HG03064 (cell line): ENCODE measurements around the gene BABAM2.

Source experiments
- ATAC-seq: cut with Tn5 transposase; IDR thresholded peaks from one replicate; pipeline ENCODE4 v1.9.1; 2021; ENCODE audit warnings: low read depth; ENCODE audit not compliant: unreplicated experiment

BABAM2 gene

DNA sequence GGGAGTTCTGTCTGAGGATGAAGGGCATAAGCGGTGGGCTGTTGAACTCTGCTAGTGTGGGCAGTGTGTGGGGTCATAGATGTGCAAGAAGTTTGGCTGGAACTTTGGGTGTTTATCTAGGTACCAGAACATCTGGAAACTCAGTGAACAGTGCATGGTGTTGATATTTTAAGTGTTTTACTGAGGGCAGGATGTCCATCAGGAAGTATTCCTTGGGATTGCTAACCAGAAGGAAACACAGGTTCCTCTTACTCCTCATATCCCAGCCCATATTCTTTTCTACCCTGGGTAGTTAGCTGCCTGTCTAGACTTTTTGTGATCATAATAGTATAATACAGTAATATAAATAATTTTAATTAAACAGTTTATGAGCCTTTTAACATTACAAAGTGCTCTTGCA lies 15.5 kb downstream of the BABAM2 start:
- no peak for ATAC-seq

DNA sequence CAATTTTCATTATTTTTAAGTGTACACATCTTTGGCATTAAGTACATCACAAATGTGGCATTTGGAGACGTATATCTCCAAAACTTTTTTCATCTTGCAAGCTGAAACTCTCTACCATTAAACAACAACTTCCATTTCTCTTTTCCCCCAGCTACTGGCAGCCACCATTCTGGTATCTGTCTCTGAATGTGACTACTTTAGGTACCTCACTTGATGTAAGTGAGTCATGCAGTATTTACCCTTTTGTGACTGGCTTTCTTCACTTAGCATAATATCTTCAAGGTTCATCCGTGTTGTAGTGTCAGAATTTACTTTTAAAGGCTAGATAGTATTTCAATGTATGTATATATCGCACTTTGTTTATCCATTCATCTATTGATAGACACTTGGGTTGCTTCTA lies 17.0 kb downstream of the BABAM2 start:
- ATAC-seq: no peak

DNA sequence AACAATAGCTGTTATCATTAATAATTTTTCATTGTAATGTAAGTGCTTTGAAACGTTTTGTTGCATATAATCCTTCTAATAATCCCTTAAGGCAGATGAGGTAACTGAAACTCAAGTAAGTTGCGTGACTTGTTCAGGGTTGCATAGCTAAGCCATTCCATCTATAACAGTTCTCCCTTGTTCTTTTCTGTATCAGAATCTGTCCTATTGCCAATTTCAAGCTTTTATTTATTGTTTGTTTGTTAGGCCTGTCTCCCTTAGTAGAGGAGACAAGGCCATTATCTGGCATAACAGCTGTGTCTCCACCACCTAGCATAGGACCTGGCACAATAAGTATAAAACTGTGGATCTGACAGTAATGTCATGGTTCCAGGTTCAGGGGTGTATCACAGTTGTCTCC lies 19.4 kb downstream of the BABAM2 start:
- no peak for ATAC-seq

DNA sequence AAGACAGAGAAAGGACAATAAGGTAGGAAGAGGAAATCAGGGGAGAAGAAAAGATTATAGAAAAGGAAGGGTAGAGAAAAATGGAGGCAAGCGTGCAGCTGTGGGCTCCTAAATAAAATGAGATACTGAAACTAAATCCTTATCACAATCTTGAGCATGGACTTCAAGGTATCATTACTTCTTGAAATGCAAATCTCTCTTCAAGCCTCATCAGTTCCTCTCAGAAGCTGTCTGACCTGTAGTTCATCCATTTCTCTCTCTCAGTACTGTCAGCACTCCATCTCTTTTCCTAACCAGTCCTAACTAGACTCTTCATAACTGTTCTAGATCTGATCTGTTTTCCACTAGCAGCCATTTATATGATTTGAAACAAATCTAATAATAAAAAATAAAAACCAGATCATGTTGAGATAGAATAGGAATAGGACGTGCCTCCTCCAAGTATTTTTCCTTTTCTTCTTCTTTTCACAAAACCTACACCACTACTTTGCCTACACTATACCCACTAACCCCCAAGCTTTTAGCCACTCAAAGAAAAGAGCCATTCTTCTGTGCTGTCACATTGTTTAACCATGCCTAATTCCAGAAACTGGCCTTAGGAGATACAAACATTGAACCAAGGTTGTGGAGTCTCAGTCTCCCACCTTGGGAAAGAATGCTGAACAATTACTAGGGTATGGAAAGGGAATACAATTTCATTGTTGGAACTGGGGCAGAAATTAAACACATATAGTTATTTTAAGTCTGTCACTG lies 21.1 kb downstream of the BABAM2 start:
- ATAC-seq: no peak

DNA sequence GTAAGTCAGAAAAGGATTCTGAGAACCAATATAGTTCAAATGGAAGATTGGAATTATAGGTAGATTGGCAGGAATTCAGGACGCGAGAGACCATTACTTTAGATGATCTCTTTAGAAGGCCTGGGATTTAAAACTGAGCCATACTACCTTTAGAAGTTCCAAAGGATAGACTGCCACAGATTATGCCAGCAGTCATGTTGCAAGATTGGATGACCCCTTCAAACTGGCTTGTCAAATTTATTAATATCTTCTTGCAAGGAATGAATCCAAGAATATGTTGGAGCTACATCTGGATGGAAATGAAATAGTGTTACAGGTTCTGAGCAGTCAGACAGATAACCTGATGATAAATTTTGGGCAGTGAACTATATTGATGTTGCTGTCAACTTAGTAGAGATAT lies 22.0 kb downstream of the BABAM2 start:
- ATAC-seq: no peak

DNA sequence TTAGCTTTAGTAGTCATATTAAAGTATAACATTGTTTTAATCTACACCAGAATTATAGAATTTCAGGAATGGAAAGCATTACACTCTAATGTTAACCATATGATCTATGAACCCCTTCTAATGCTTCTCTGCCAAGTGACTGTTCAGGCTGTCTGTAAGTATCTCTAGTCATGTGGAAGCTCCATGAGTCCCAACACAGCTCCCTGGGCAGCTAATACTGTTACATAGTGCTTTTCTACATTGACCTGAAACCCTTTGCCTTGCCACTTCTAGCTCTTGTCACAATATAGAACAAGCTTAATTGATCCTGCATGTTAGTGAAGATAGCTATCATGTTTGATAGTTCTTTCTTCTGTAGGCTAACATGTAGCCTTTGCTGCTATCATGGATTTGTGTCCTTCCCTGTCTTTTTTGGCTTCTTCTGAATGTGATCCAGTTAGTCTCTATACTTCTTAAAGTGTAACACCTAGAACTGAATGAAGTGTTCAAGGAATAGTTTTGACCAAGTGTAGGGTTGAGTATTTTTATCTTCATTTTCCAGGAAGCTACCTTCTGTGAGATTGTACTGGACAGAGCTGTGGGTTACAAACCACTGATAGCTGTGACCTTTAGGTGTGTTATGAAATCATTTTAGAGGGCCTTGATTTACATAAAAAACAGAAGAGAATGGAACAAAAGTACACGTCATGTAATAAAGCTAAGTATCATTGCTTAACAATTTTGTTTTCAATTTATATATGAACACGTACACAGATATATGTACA lies 23.7 kb downstream of the BABAM2 start:
- no peak for ATAC-seq

DNA sequence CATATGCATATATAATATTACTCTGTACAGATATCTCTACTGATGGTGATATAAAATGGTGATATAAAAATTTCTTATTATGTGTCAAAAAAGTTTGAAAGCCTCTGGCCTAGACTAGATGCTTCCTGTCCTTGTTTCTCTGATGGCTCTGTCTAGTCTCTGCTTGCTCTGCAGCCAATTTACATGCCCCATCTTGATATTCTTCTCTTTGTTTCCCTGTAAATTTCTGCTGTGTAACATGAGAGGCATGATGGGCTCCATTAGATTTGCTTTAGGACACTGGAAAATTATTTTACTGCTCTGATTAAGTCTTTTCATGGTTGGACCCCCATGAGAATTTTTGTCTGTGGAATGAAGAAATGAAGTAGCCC lies 24.3 kb downstream of the BABAM2 start:
- ATAC-seq: no peak

DNA sequence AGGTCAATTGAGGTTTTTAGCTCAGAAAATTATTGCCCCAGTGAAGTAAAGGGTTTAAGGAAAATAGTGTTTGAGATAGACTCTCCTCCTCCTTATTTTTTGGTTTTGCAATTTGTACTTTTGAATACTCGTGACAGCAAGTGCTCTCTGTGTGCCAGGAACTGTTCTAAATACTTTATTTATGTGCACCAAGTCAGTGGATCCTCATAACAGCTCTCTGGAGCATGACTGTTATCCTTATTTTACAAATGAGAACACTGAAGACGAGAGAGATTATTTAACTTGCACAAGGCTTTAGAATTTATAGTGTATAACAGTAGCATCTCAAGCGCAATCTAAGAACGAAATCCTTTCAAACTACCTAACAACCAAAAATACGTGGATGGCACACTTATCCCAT lies 24.7 kb downstream of the BABAM2 start:
- no peak for ATAC-seq

DNA sequence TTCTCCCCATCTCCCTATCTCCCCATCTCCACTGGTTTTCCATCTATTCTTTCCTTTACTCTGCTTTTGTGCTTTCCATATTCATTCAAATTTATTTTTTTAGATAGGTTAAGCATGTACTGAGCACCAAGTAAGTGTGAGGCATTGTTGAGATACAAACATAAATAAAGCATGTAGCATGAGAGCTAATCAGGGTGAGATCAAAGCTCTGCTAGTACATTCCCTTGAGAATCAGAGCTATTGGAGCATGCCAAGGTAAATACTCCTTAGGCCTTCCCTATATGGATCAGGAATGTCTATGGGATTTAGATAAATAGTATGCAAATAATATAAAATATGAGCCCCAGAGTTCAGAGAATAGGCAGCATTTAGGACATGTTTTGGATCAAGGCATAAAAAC lies 25.3 kb downstream of the BABAM2 start:
- ATAC-seq: no peak

DNA sequence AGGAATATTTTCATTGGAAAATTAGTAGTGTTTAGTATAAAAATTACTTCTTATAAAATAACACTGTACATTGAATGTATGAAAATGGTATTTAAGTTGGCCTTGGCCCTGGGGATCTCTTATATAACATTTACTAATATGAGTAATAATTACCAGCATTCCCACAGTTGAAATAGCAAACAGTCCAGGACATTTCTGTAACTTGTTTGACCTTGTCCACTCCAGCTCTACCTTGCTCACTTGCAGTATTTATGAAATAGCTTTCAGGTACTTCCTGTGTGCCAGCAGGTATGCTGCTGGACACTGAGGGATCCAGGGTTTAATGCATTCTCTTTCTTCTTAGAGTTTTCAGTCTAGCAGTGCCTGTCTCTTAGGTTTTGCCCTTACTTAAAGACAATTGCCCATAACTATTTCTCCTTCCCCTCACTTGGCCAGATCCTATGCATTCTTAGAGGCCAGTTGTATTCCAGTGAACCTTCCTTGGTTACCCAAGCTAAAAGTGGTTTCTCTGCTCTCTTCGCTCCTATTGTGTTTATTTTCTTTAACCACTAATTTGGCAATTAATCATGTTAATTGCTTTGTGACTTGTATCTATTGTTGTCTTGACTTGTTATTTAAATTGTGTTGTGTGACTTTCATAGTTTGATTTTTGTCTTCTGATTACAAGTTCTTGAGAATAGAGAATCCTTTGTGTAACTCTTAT lies 25.9 kb downstream of the BABAM2 start:
- no peak for ATAC-seq

DNA sequence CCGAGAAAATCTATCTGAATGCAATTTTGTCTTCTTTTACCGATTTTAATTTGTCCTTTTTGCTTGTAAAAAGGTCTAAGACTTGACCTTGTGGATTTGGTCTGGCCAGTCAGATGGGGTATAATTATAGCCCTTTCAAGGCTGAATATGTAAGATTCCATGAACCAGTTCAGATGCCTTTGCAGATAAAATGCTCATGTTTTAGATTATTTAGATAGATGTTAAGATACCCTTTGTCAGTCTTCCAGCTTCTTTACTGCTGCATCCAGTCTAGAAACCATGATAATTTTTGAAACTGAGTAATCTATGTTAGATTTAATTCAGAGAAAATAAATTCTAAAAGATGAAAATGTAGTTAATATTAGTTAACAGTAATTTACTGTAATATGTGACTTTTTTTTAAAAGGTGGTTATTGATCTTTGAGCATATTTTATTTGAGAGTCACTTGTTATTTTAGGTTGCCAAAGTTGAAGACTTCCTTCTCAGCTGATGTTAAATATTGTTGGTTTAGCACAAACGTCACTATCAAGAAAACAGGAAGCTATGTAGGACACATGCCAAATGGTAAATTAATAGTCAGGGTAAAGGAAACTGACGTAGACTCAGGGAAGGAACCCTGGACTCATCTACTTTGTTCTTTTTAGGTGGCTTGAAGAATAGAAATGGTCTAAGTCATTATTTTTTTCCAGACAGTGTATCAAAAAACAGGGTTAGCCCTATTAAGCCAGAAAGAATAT lies 29.8 kb downstream of the BABAM2 start:
- ATAC-seq: no peak

DNA sequence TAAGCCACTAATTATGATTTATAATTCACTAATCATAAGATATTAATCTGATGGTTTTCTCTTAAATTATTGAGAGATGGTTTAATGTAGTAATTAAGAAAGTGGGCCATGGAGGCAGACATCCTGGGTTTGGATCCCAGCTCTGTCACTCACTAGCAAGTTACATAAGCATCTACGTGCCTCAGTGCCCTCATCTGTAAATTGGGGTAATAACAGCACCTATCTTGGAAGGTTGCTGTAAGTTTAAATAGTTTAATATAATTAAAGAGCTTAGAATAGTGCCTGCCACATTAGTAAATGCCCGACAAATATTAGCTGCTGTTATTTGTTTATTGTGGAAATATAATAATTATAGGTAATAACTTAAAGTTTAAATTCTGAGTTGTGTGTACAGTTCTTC lies 30.9 kb downstream of the BABAM2 start:
- no peak for ATAC-seq

DNA sequence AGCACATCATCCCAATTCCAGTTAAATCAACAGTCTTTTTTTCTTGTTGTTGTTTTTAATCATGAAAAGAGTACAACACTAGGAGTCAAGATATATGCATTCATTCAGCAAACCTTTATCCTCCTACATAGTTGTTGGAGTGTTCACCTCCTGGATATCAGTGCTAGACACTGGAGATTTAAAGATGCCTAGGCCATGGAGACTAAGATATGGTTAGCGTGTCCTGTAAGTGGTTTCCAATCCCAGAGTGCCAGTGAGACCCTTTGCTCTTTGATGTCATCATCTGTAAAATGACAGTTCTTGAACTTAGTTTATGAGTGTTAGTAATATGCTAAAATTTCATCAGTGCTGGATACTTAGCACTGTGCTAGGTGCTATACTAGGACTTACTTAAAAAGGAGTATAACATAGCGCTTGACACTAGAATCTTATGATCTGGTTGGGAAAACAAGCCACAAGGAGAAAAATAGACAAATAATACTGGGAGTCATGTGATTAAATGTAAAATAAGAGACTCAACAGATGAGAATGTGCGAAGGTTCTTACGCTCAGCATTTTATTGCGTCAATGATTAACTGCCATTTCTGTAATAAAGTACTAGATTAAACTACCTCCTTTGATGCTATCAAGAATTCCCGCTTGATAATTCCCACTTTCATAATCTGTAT lies 31.5 kb downstream of the BABAM2 start:
- no peak for ATAC-seq

DNA sequence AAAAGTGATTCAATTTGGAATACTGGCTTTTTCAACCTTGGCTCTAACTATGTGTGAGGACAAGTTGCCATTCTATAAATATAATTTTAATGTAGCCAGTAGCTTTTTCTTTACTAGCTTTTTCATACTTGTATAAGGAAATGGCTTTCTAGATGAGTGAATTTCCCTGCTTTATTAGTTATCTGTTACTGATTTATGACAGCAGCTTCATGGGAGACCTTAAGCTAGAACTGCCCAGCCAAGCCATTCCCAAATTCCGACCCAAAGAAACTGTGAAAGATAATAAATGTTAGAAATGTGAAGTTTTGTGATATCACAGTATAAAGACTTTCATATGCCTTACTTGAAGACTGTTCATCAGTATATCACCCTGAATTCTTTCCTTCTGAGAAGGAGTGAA lies 32.3 kb downstream of the BABAM2 start:
- ATAC-seq: no peak

DNA sequence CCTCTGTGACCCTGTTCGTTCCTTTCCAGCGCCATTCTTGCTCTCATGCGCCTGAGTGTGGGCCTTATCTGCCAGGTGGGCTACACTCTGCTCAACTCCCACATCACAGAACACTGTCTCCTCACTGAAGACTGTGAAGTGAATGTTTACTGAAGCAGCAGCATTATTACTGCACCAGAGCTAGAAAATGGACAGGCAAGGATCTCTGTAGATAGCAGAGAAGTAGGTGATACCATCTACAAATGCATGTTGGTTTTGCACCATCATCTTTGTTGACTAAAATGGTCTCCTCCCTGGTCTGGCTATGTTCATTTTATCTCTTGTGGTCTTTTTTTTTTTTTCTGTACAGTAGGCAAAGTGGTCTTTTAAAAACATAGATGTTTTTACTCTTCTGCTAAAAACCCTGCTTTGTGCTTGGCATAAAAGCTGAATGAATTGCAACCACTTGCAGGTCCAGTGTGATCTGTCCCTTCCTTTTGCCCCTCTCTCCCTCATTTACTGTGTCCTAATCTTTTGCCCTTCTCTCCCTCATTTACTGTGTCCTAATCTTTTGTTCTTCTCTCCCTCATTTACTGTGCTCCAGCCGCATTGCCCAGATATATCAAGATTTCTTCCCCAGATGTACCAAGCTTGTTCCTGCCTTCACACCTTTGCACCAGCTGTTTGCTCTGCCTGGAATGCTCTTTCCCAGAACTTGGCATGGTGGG lies 35.4 kb downstream of the BABAM2 start:
- ATAC-seq: no peak

DNA sequence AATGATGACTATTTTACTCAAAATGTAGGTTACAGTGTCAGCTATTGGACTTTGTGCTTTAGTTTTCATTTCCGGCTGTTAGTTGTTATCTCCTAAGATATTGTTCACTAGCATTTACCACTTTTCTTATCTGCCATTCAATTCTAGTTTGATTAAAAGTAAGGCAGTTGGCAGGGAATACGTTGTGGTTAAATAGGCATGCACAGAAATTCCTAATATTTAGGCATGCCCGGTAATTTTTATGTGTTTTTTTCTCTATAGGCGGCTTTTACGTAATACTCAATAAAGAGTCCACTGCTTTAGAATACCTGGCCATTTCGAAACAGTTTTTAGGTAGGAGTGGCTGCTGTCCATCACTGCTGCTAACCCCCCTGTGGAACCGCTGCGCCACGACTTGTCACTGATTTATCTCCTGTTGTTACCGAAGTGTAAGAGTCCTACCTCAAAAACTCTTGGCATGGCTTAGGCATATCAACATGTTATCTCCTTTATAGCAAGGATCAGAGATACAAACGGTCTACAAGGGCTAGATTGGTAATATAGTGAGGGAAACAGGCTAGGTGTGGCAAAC lies 39.5 kb downstream of the BABAM2 start:
- no peak for ATAC-seq

DNA sequence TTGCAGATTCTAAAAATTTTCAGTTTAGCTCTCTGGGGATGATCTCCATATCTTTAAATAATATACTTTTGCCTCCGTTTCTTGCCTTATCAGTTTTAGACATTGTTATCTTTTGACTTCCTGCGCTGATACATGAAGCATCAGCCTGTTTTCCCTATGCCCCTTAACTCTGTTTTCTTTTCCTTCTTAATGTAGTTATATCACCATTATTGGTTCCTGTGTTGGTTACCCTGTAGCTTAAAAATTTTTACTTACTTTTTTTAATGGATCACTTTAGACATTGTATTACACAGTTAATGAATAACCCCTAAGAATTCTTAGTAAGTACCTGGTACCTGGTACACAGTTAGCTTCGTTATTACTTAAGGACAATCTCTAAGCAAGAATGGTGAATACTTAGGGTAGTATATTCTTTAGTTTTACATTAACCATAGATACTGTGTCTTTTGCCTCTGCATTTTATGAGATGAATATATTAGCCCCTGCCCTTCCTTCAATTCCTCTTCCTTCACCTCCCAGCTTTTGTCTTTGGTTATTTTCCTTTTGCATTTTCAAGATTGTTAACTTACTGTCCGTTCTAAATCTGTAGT lies 40.9 kb downstream of the BABAM2 start:
- ATAC-seq: no peak

DNA sequence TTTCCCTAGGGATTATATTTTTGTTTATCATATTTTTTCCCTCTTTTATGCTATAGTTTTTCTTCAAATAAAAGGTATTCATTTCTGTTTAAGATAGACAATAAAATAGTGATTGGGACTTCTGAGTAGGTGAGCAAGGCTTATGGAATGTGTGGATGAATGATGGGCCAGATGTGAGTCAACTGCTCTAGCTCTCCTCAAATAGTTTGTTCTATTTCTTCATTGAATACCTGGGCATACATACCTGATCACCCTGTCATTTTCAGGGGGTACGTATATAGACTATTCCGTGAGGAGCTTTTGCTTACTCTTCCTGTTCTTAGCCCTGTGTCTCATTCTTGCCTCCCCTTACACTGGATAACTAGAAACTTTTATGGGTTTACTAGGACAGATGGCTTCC lies 41.9 kb downstream of the BABAM2 start:
- ATAC-seq: no peak

DNA sequence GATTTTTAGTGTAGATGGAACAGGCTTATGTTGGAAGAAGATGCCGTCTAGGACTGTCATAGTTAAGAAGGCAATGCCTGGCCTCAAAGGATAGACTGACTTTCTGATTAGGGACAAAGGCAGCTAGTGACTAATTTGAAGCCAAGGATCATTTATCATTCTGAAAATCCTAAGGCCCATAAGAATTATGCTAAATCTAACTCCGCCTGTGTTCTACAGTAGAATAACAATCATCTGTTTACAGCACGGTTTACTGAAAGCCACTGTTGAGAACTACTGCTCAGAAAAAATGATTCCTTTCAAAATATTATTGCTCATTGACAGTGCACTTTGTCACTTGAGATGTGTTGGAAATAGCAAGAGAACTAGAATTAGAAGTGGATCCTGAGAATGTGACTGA lies 44.5 kb downstream of the BABAM2 start:
- no peak for ATAC-seq
